Fibroblast of skin of right quadriceps (primary cell): Measurements from ENCODE around the gene C3orf38.
A peak's percentile ranks its signal among the peaks of the same experiment; 100 is the strongest.
"Not testable (repeated sequence)": the region's sequence is repeated elsewhere in the genome, so short reads cannot be mapped to it uniquely, and the experiment has no call there.

Experiments
- DNase-seq: peaks from one replicate; pipeline ENCODE4 v3.0.0-alpha.2; 2013

C3orf38 gene

DNA sequence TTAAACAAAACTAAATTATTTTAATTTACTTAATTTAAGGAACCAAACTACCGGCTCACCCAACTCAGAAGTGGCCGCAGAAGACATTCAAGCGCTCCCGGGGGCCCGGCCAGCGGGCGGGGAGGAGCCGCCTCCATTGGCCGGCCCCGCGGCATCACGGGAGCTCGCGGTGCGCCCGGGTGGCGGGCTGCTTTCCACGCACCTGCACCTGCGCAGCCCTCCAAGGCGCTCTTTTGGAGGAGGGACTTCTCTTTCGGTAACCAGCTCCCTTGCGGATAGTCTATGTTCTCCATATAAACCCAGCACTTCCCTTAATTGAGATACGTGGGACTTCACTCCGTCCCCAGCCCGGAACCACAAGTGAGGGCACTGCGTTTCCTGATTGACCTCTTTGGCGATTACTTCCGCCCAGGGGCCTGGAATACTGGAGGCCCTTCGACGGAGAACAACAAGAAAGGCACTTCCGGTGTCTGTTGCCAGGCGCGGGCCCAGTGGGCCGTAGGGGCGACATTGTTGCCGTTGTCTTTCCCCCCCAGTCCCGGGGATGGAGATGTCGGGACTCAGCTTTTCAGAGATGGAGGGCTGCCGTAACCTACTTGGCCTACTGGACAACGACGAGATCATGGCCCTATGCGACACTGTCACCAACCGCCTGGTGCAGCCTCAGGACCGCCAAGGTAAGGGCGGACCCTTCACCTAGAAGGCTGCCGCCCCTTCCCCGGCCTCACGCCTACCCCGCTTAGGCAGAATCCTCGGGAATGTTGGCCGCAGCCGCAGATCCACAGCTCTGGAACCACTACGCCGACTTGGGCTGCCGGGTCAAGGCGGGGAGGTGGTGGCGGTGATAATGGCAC is at the start of gene C3orf38:
Gene C3orf38, plus strand, starts transcription at position 451 of the 854 bp plus-strand sequence. Its CDS starts 94 bp downstream, at position 545.
- peak; percentile 93 for DNase-seq

DNA sequence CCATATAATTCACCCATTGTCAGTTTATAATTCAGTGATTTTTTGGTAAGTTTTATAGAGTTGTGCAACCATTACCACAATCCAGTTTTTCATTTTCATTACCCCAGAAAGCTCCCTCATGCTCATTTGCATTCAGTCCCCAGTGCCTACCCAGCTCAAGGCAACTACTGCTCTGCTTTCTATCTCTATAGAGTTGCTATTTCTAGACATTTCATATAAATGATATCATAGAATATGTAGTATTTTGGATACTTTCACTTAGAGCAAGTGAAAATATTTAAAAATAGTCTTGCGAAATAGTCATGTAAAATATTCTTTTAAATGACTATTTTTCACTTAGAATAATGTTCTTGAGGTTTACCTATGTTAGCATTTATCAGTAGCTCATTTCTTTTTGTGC is 48.6 kb upstream of the C3orf38 start:
- peak; percentile 3 for DNase-seq

DNA sequence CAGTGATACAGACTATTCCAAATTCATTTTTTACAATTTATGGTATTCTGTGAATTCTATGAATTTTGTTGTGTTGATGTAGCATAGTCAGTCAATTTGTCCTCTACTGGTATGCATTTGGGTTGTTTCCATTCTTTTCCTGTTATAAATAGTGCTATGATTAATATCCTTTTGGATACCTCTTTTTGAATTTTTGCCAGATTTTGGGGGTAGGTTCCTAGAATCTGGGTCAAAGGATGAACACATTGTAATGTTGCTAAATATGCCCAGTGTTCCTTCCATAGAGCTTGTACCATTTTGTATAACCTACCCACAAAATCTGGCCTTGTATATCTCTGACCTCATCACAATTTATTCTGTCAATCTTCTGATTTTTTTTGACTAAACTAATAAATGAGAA is 44.4 kb upstream of the C3orf38 start:
- DNase-seq, result peak; percentile 56

DNA sequence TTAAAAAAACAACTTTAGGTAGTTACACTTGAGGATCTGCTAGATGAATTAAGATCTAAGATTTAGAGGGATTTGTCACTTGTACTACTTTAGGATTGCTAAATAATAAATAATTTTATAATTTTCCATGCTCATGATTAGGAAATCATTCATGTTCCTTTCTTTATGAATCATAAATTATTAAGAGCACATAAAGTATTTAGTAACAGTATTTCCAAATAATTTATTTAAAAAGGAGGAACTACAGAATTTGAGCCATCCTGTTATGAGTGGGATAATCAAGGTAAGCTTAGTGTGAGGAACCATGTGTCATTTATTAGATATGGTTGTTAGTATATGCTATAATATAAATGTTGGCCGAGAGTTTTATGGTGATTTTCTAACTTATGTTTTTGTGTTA is 37.5 kb upstream of the C3orf38 start:
- no peak for DNase-seq

DNA sequence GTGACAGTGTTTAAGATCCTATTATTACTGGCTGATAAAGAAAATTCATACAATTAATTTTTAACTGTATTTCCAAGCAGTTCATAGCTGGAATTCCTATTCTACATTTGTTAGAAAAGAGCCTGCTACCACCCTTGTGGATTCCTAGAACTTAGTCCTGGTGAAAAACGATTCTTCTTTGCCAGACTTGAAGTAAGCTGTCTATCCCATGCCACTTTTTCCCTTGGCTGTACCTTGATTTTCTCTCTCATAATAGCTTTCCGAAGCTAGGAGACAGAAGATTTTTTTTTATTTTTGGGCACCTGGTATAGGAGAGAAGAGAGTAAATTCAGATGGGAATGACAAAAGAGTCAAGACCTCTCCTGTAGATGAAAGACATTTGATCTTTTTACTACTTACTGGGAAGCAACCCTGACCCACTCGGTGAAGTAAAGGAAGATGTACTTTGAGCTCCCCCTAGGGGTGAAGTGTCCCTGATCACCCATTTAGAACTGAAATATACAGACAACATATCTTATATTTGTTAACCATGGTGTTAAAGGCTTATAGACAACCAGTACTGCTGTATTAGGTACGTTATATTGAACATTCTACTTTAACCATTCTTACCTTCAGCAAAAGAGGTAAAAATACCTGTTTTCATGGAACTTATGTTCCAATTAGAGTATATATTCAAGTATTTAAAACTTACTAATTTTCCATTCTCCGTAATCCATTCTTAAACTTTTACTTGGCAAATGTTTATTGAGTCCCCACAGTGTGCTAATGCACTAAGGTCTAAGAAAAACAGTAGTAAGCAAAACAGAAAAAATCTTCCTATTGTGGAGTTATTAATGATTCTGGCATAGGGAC is 36.2 kb upstream of the C3orf38 start:
- peak; percentile 62 for DNase-seq

GRCh38 chr3:88114878-88115549 is 34.7 kb upstream of the C3orf38 start:
- no peak for DNase-seq

GRCh38 chr3:88117683-88118082 is 32.1 kb upstream of the C3orf38 start:
- no peak for DNase-seq

DNA sequence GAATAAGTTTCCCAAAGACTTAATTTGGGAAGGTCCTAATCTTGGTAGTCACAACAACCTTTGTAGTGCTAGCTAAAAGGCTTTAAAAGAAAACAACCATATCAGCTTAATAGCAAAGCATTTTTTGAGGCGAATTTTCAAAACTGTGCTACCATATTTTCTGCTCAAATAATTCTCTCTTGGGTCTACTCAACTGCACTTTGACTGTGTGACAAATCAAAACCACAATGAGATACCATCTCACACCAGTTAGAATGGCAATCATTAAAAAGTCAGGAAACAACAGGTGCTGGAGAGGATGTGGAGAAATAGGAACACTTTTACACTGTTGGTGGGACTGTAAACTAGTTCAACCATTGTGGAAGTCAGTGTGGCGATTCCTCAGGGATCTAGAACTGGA is 31.2 kb upstream of the C3orf38 start:
- DNase-seq, result not testable (repeated sequence)

- DNase-seq, result no peak
These were observed 26.2 kb upstream of the C3orf38 start for GRCh38 chr3:88123526-88123925.

- no peak for DNase-seq
These were observed 18.1 kb upstream of the C3orf38 start for GRCh38 chr3:88131695-88132094.

GRCh38 chr3:88132894-88133293 is 16.9 kb upstream of the C3orf38 start:
- no peak for DNase-seq

GRCh38 chr3:88133711-88134263 is 16.0 kb upstream of the C3orf38 start:
- DNase-seq, result no peak

- DNase-seq, result peak; percentile 67
These were observed 11.9 kb upstream of the C3orf38 start for GRCh38 chr3:88137836-88138235.

GRCh38 chr3:88141458-88142083 is 8.2 kb upstream of the C3orf38 start:
- peak; percentile 95 for DNase-seq

DNA sequence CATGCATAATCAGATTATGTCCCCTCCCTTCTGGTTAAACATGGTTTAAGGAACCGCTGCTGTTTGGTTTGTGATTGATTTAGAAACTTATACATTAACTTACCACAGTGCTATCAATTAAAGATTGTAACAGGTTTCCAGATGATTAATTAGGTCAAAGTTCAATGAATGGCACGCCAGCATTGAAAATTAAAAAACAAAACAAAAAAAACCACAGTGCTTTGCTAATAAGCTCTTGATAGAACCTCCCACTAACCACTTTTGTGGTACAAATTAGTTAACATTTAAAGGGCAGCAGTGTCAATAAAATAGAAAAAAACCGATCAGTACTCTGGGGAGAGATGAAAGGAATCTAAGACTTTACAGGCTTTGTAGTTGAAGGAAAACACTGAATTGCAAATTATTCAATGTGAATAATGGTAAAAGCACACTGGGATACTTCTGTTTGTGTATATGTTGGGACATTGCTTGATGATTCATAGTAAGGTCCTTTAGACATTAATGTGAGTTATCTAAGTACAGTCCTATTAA is 7.6 kb upstream of the C3orf38 start:
- DNase-seq, result peak; percentile 65

- no peak for DNase-seq
These were observed 2.5 kb upstream of the C3orf38 start for GRCh38 chr3:88147261-88147660.

GRCh38 chr3:88148651-88149050 is 1.1 kb upstream of the C3orf38 start:
- DNase-seq, result no peak

- peak; percentile 30 for DNase-seq
These were observed 654 bp upstream of the C3orf38 start for GRCh38 chr3:88149101-88149508.

DNA sequence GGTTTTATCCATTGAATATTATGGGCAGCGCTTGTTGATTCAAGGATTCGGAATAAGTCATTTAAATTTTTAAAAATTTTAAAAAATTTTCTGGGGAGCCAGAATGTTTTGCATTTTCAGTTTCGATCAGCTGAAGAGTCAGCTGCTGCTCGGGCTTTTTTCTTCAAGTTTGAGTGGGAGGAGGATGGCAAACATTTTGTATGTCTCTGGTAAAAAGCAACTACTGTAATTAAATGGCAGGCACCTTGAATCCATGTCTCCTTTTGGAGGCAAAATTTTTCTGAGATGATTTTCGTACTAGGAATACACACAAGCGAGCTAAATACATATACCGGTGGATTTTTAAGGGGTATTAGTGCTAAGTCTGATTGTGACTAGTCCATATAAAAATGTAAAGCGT is 612 bp downstream of the C3orf38 start:
- DNase-seq, result no peak

- DNase-seq, result no peak
These were observed 1.0 kb downstream of the C3orf38 start for GRCh38 chr3:88150806-88151205.

GRCh38 chr3:88151358-88151757 is 1.6 kb downstream of the C3orf38 start:
- DNase-seq, result no peak

- no peak for DNase-seq
These were observed 3.1 kb downstream of the C3orf38 start for GRCh38 chr3:88152841-88153240.
